ENCODE results near the gene WDR86.

DNA sequence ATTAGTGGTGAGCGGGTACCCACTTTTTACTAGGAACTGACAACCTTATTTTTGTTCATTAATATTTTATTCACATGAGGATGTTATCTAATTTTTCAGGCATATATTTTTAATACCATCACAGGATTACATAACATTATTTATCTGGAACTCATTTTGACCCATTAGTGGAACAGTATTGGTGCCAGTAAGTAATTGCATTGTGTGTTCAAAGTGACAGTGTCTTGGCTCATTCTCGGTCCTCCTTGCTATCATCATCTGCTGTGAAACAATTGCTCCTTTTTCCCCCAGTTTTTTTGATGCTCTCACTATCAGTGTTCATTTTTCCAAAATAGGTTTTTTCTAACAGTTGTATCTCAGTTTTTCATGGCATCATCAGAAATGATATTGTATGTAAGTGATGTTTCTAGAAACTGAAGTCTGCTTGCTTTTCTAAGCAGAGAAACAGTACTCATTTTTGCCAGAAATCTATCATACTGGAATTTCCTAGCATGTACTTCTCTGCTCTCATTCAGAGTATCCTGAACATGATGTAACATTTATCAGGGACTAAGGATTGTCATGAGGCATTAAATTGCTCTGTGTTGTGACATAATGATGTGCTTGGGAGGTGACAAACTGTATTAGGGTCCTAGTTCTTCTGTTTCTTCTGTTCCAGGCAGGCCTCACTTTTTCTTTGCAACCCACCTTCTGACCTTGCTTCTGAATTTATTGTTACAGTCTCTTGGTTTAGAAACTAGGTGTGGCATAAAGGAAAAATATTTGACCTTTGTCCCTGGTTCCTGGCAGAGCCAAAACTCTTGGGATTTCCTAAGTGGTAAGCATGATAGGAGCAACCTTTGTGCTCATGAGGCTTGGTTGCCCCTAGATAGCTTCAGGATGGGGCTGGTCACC, 64.0 kb downstream of the WDR86 start:
- TF ChIP-seq CTCF (IDR thresholded peaks at IDR 0.05) (no peak), POLR2A (IDR thresholded peaks at IDR 0.05) (no peak)

All from vagina (tissue), 2 donors.